HG02763 (cell line): ENCODE results near the gene C2CD2.
"Not testable (repeated sequence)": the region's sequence is repeated elsewhere in the genome, so short reads cannot be mapped to it uniquely, and the experiment has no call there.

Source experiments
- ATAC-seq: cut with Tn5 transposase; IDR thresholded peaks from one replicate; pipeline ENCODE4 v1.9.1; 2021; ENCODE audit warnings: mild to moderate bottlenecking, moderate library complexity; ENCODE audit not compliant: unreplicated experiment

C2CD2 gene

GRCh38 chr21:41958886-41959563, 5.2 kb upstream of the C2CD2 start:
- no peak for ATAC-seq

- no peak for ATAC-seq
Measured at GRCh38 chr21:41957991-41958766, 4.4 kb upstream of the C2CD2 start.

GRCh38 chr21:41956926-41957729, 3.3 kb upstream of the C2CD2 start:
- ATAC-seq, result no peak

- no peak for ATAC-seq
Measured at GRCh38 chr21:41955516-41955915, 1.7 kb upstream of the C2CD2 start.

GRCh38 chr21:41954654-41955499, 1.1 kb upstream of the C2CD2 start:
- no peak for ATAC-seq

- ATAC-seq, result no peak
Measured at GRCh38 chr21:41953249-41953830, 478 bp downstream of the C2CD2 start.

GRCh38 chr21:41952568-41953248, 1.1 kb downstream of the C2CD2 start:
- no peak for ATAC-seq

GRCh38 chr21:41951876-41952567, 1.8 kb downstream of the C2CD2 start:
- ATAC-seq, result no peak

- ATAC-seq, result no peak
Measured at GRCh38 chr21:41950941-41951351, 2.9 kb downstream of the C2CD2 start.

- ATAC-seq, result not testable (repeated sequence)
Measured at GRCh38 chr21:41949631-41950030, 4.2 kb downstream of the C2CD2 start.

GRCh38 chr21:41948901-41949300, 4.9 kb downstream of the C2CD2 start:
- no peak for ATAC-seq

- ATAC-seq, result no peak
Measured at GRCh38 chr21:41948078-41948895, 5.5 kb downstream of the C2CD2 start.

- ATAC-seq, result no peak
Measured at GRCh38 chr21:41945982-41946381, 7.8 kb downstream of the C2CD2 start.

- ATAC-seq, result no peak
Measured at GRCh38 chr21:41943851-41944250, 10.0 kb downstream of the C2CD2 start.

- no peak for ATAC-seq
Measured at GRCh38 chr21:41942457-41942856, 11.4 kb downstream of the C2CD2 start.

- no peak for ATAC-seq
Measured at GRCh38 chr21:41941941-41942340, 11.9 kb downstream of the C2CD2 start.

GRCh38 chr21:41940431-41940830, 13.4 kb downstream of the C2CD2 start:
- no peak for ATAC-seq

GRCh38 chr21:41939391-41939790, 14.4 kb downstream of the C2CD2 start:
- ATAC-seq, result no peak
